B cell (primary cell): ENCODE measurements around the gene GDE1.

Experiments used
- EZH2 ChIP-seq: IDR thresholded peaks from 2 replicates; pipeline ENCODE4 v1.6.1; 2012; ENCODE audit warnings: borderline replicate concordance, low read depth, mild to moderate bottlenecking, moderate library complexity, low read length; ENCODE audit not compliant: insufficient read depth, poor library complexity, severe bottlenecking
- TF ChIP-seq, protein P1 (sequence below): fragments of 200-600 bp; IDR thresholded peaks from one replicate; pipeline ENCODE4 v1.8.0; 2022; ENCODE audit warnings: antibody characterized with exemption, mild to moderate bottlenecking

DNA sequence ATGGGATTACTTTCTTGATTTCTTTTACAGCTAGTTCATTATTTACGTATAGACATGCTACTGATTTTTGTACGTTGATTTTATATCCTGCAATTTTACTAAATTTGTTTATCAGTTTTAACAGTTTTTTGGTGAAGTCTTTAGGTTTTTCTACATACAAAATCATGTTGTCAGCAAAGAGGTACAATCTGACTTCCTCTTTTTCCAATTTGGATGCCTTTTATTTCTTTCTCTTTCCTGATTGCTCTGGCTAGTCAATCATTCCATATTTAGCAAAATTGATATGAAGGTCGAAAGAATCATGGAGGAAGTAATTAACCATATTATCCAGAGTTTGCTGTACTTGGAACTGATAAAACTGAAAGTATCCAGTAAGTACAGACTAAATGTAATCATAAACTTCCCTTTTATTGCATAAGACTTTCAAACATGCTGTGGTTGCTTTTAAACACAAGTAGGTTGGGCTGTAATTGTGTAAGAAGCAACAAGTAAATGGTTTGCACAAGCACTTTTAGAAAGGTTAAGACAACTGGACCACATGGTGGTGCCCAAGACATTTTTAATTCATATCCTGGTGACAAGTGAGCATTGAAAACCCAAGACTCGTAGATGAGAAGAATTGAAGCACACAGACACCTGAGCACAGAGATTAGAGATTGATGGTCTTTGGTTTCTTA, 8.4 kb downstream of the GDE1 start:
- TF ChIP-seq, protein P1, sequence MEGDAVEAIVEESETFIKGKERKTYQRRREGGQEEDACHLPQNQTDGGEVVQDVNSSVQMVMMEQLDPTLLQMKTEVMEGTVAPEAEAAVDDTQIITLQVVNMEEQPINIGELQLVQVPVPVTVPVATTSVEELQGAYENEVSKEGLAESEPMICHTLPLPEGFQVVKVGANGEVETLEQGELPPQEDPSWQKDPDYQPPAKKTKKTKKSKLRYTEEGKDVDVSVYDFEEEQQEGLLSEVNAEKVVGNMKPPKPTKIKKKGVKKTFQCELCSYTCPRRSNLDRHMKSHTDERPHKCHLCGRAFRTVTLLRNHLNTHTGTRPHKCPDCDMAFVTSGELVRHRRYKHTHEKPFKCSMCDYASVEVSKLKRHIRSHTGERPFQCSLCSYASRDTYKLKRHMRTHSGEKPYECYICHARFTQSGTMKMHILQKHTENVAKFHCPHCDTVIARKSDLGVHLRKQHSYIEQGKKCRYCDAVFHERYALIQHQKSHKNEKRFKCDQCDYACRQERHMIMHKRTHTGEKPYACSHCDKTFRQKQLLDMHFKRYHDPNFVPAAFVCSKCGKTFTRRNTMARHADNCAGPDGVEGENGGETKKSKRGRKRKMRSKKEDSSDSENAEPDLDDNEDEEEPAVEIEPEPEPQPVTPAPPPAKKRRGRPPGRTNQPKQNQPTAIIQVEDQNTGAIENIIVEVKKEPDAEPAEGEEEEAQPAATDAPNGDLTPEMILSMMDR: no peak
- no peak for TF ChIP-seq EZH2
